Endothelial cell of umbilical vein (primary cell): ENCODE data around the gene MARCHF6. TPM values are rescaled to one million over a fixed set of nuclear protein-coding genes. Genes with fewer than 3 reads are reported as not detected.

Experiments
- BruUV-seq: library from RNA; stranded (reverse); fragments of 400-500 nt; replicated peaks from 2 replicates; lab custom pipeline; 2021; lab: Mats Ljungman, UMichigan
- CTCF ChIA-PET: fragments of 300-600, 350-600 bp; sonication (Branson Sonifier 250); formaldehyde crosslinking; loops from one replicate; lab custom pipeline; 2021; ENCODE audit warnings: antibody characterized with exemption, inconsistent platforms; lab: Charles Lee
- POLR2A ChIA-PET: fragments of 300-600, 350-600 bp; sonication (Branson Sonifier 250); formaldehyde crosslinking; loops from one replicate; lab custom pipeline; 2021; ENCODE audit warnings: antibody characterized with exemption, inconsistent platforms; lab: Charles Lee
- DNase-seq: peaks from one replicate; pipeline ENCODE4 v3.0.0-alpha.2; 2011; ENCODE audit warnings: low read depth, low spot score
- FAIRE-seq: peaks from 2 replicates; lab custom pipeline; 2011; peaks lifted over from hg19 to GRCh38; lab: Jason Lieb, UNC
- H2AFZ ChIP-seq: 2 replicates; pipeline ENCODE4 v1.6.0; 2012; ENCODE audit warnings: low read depth, low read length, control low read depth, inconsistent platforms
- H3K27ac ChIP-seq: 2 replicates; pipeline ENCODE4 v1.5.1; 2011; ENCODE audit warnings: low read depth, mild to moderate bottlenecking, control low read depth, low read length, moderate library complexity; ENCODE audit not compliant: insufficient read depth
- H3K27me3 ChIP-seq, 2 experiments: 2 replicates each; pipeline versions ENCODE4 v1.6.0 to v1.6.1; 2011; ENCODE audit warnings: low read length in 2 of 2, mixed read lengths in 1 of 2; ENCODE audit not compliant: control insufficient read depth in 2 of 2, insufficient read depth in 2 of 2
- H3K36me3 ChIP-seq, 2 experiments: 2 replicates in 1 of 2; 3 replicates in 1 of 2; pipeline ENCODE4 v1.5.1; 2011; ENCODE audit warnings: low read length in 2 of 2, mild to moderate bottlenecking in 1 of 2, moderate library complexity in 1 of 2; ENCODE audit not compliant: control insufficient read depth in 2 of 2, insufficient read depth in 2 of 2; ENCODE audit errors: extremely low read depth in 1 of 2
- H3K4me1 ChIP-seq: 3 replicates; pipeline ENCODE4 v1.5.1; 2011; ENCODE audit warnings: mild to moderate bottlenecking, low read length; ENCODE audit not compliant: control insufficient read depth, insufficient read depth; ENCODE audit errors: extremely low read depth
- H3K4me2 ChIP-seq: 2 replicates; pipeline ENCODE4 v1.6.1; 2011; ENCODE audit warnings: low read length, control low read depth, mixed read lengths; ENCODE audit not compliant: insufficient read depth
- H3K4me3 ChIP-seq, 3 experiments: fragments of 200-600 bp in 1 of 3; sonication (generic), shearing (Covaris generic) in 1 of 3; replicated peaks in 1 of 3; 2 replicates each; pipeline ENCODE4 v1.5.1; 2011 to 2016; ENCODE audit warnings: control low read depth in 3 of 3, low read length in 3 of 3, mild to moderate bottlenecking in 2 of 3, inconsistent platforms in 1 of 3, low read depth in 1 of 3, moderate library complexity in 1 of 3; ENCODE audit not compliant: insufficient read depth in 1 of 3
- H3K79me2 ChIP-seq: 2 replicates; pipeline ENCODE4 v1.6.0; 2012; ENCODE audit warnings: low read length, inconsistent platforms; ENCODE audit not compliant: control insufficient read depth, insufficient read depth
- H3K9ac ChIP-seq: replicated peaks from 2 replicates; pipeline ENCODE3; 2011; ENCODE audit warnings: low read length, control low read depth; ENCODE audit not compliant: insufficient read depth; ENCODE audit errors: extremely low read depth
- H3K9me1 ChIP-seq: replicated peaks from 3 replicates; pipeline ENCODE4 v1.6.0; 2011; ENCODE audit warnings: mild to moderate bottlenecking, low read length; ENCODE audit not compliant: control insufficient read depth, insufficient read depth; ENCODE audit errors: extremely low read depth
- H3K9me3 ChIP-seq: replicated peaks from 2 replicates; pipeline ENCODE4 v1.5.1; 2012; ENCODE audit warnings: low read length, inconsistent platforms; ENCODE audit not compliant: control insufficient read depth, insufficient read depth
- H4K20me1 ChIP-seq: replicated peaks from 2 replicates; pipeline ENCODE3; 2011; ENCODE audit warnings: mild to moderate bottlenecking, low read length; ENCODE audit not compliant: control insufficient read depth, insufficient read depth; ENCODE audit errors: extremely low read depth
- EZH2 ChIP-seq: IDR thresholded peaks from 2 replicates; pipeline ENCODE4 v1.6.1; 2012; ENCODE audit warnings: borderline replicate concordance, low read depth, mild to moderate bottlenecking, moderate library complexity, low read length, inconsistent platforms; ENCODE audit not compliant: severe bottlenecking
- FOS ChIP-seq: IDR thresholded peaks from 2 replicates; pipeline ENCODE4 v1.6.1; 2011; ENCODE audit warnings: mild to moderate bottlenecking, low read length, moderate library complexity, borderline replicate concordance; ENCODE audit not compliant: insufficient read depth
- GATA2 ChIP-seq: IDR thresholded peaks from 2 replicates; pipeline ENCODE4 v1.7.0; 2011; ENCODE audit warnings: low read depth, mild to moderate bottlenecking, moderate library complexity, mixed read lengths, low read length; ENCODE audit not compliant: insufficient read length, insufficient read depth
- JUN ChIP-seq: IDR thresholded peaks from 2 replicates; pipeline ENCODE4 v1.6.1; 2011; ENCODE audit warnings: borderline replicate concordance, low read depth; ENCODE audit not compliant: insufficient read length, insufficient read depth
- MYC ChIP-seq: IDR thresholded peaks from one replicate; pipeline ENCODE4 v1.6.1; 2011; ENCODE audit warnings: mild to moderate bottlenecking, low read depth, low read length
- POLR2A ChIP-seq: IDR thresholded peaks from 2 replicates; pipeline ENCODE4 v1.6.1; 2012; ENCODE audit warnings: low read depth, mild to moderate bottlenecking, control low read depth, low read length
- POLR2AphosphoS5 ChIP-seq: IDR thresholded peaks from 2 replicates; pipeline ENCODE4 v1.6.1; 2012; ENCODE audit warnings: low read depth, mild to moderate bottlenecking, control low read depth, low read length, moderate library complexity; ENCODE audit not compliant: insufficient read depth
- dilution Hi-C: fragments of 300-500 bp; cut with MboI; formaldehyde crosslinking; loops from one replicate; pipeline ENCODE4 v1.15.0; 2019; ENCODE audit warnings: low sequenced_read_pairs; ENCODE audit not compliant: extremely low pct_ligation_motif_present
- intact Hi-C: fragments of 100-400 bp; cut with micrococcal nuclease; formaldehyde crosslinking; loops from one replicate; pipeline ENCODE4 v1.10.0; 2022
- polyA plus RNA-seq, 4 experiments: library from polyadenylated mRNA; depleted of rRNA in 3 of 4; stranded (reverse) in 3 of 4; unstranded in 1 of 4; fragments of >200 nt; gene quantifications; 2 replicates each; pipeline versions ENCODE4 v1.2.1 to v1.2.3, GENCODE V29; 2011 to 2012; ENCODE audit warnings: missing spikeins in 1 of 4
- total RNA-seq: library from RNA; stranded (reverse); gene quantifications from 2 replicates; pipeline ENCODE4 v1.2.3, GENCODE V29; 2021
- TF ChIP-seq, protein P1 (sequence below), 2 donors: IDR thresholded peaks; 1 replicate in 1 of 2; 2 replicates in 1 of 2; pipeline ENCODE4 v1.5.1; 2011; ENCODE audit warnings: low read length in 2 of 2, mild to moderate bottlenecking in 2 of 2, moderate library complexity in 2 of 2, control low read depth in 1 of 2, inconsistent platforms in 1 of 2, low read depth in 1 of 2; ENCODE audit not compliant: insufficient read depth in 1 of 2; ENCODE audit errors: extremely low read depth in 1 of 2
- TF ChIP-seq, protein P2 (sequence below): IDR thresholded peaks from 2 replicates; pipeline ENCODE4 v1.6.1; 2011; ENCODE audit not compliant: insufficient read depth, insufficient read length

Gene MARCHF6
- total and polyA plus RNA-seq, 2 donors (not counting 3 experiments of a cell fraction or from before 2014, with no cell fraction given) = 108 to 112 TPM

DNA sequence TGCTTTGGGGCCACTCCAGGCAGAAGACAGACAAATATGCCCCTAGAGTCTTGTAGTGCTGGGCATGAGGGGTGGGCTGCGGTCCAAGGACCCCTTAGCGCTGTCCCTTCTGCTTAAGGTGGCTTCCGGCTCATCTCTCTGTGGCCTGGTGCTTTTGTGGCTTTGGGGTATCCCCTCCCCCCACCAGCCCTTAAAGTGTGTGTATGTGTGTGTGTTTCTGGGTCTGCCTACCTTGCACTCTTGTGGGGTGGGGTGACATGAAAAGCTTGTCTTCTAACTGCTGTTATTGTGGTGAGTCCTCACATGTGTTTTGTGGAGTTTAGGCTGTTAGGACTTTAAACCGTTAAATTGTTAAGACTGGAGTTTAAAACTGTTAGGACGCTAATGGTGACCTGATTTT lies 23.6 kb downstream of the MARCHF6 start:
- Histone ChIP-seq H3K9me1 (no peaks in the 10 kb centered on the region), H4K20me1 (peaks cover 3% of the 10 kb centered on the region), H3K9me3 (no peaks in the 10 kb centered on the region), H3K79me2 (peaks cover 65% of the 10 kb centered on the region), H3K4me1 (no peaks in the 10 kb centered on the region), H3K36me3 (peaks cover 4 to 5% of the 10 kb centered on the region in 2 experiments), H3K27me3 (no peaks in the 10 kb centered on the region), H3K4me3 (no peak overlapping the region), H3K4me2 (no peak overlapping the region), H3K9ac (no peak overlapping the region), H2AFZ (no peak overlapping the region), H3K27ac (no peak overlapping the region)
- CTCF ChIA-PET = no interaction called here
- no peak for DNase-seq
- intact Hi-C loops (no loop called here), dilution Hi-C loops (no loop called here)
- POLR2A ChIA-PET = no interaction called here
- no peak for FAIRE-seq
- TF ChIP-seq, protein P1, sequence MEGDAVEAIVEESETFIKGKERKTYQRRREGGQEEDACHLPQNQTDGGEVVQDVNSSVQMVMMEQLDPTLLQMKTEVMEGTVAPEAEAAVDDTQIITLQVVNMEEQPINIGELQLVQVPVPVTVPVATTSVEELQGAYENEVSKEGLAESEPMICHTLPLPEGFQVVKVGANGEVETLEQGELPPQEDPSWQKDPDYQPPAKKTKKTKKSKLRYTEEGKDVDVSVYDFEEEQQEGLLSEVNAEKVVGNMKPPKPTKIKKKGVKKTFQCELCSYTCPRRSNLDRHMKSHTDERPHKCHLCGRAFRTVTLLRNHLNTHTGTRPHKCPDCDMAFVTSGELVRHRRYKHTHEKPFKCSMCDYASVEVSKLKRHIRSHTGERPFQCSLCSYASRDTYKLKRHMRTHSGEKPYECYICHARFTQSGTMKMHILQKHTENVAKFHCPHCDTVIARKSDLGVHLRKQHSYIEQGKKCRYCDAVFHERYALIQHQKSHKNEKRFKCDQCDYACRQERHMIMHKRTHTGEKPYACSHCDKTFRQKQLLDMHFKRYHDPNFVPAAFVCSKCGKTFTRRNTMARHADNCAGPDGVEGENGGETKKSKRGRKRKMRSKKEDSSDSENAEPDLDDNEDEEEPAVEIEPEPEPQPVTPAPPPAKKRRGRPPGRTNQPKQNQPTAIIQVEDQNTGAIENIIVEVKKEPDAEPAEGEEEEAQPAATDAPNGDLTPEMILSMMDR (IDR thresholded peaks at IDR 0.05; ENCODE audit: extremely low read depth in 1 of 2, insufficient read depth in 1 of 2, low read depth in 1 of 2, low read length in 2 of 2) = no peak
- TF ChIP-seq FOS (no peak), EZH2 (no peak)
- BruUV-seq = no TSS peak

DNA sequence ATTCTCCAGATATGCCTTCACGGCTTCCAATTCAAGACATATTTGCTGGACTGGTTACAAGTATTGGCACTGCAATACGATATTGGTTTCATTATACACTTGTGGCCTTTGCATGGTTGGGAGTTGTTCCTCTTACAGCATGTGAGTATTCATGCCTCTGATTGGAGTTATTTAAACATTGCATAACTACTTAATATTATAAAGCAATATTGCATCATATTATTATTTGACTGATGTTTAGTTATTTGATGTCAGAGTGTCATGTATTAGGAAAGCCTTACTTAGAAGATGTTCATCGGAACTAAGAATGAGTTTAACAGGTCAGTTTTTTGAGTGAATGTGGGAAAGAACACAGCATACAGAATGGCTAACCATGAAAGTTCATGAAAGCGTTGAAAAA lies 28.3 kb downstream of the MARCHF6 start:
- no peak for FAIRE-seq
- Histone ChIP-seq H3K4me2 (no peak overlapping the region), H3K36me3 (peaks cover 2 to 4% of the 10 kb centered on the region in 2 experiments), H3K4me1 (peaks cover 3% of the 10 kb centered on the region), H3K9me1 (no peaks in the 10 kb centered on the region), H3K9me3 (no peaks in the 10 kb centered on the region), H4K20me1 (peaks cover 3% of the 10 kb centered on the region), H3K27me3 (no peaks in the 10 kb centered on the region), H2AFZ (no peak overlapping the region), H3K4me3 (no peak overlapping the region), H3K27ac (no peak overlapping the region), H3K9ac (no peak overlapping the region), H3K79me2 (peaks cover 43% of the 10 kb centered on the region)
- no TSS peak for BruUV-seq
- CTCF ChIA-PET = interaction anchor here (1.6 kb wide), 1 partner anchor 42 kb away, joined by 4 read pairs; no protein-coding TSS in a partner anchor
- TF ChIP-seq MYC = no peak
- no peak for TF ChIP-seq POLR2A
- TF ChIP-seq, protein P2, sequence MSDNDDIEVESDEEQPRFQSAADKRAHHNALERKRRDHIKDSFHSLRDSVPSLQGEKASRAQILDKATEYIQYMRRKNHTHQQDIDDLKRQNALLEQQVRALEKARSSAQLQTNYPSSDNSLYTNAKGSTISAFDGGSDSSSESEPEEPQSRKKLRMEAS = no peak
- no peak for TF ChIP-seq POLR2AphosphoS5
- TF ChIP-seq FOS = no peak
- no peak for TF ChIP-seq EZH2
- TF ChIP-seq, protein P1 (IDR thresholded peaks at IDR 0.05; ENCODE audit: extremely low read depth in 1 of 2, insufficient read depth in 1 of 2, low read depth in 1 of 2, low read length in 2 of 2) = no peak
- TF ChIP-seq GATA2 = no peak
- TF ChIP-seq JUN = no peak
- intact Hi-C loops (no loop called here), dilution Hi-C loops (no loop called here)
- POLR2A ChIA-PET = no interaction called here
- no peak for DNase-seq
